Neural cell (in vitro differentiated cells): Measurements from ENCODE around the gene SBK3. TPM values are rescaled to one million over a fixed set of nuclear protein-coding genes. Genes with fewer than 3 reads are reported as not detected.
"Not testable (repeated sequence)": the region's sequence is repeated elsewhere in the genome, so short reads cannot be mapped to it uniquely, and the experiment has no call there.

Source experiments
- H2AFZ ChIP-seq: fragments of 200-600, 300-800 bp; sonication (generic), shearing (Covaris generic); 2 replicates; pipeline ENCODE4 v1.6.0; 2014; ENCODE audit warnings: low read depth, mild to moderate bottlenecking, antibody characterized with exemption, low read length, moderate library complexity
- H3F3A ChIP-seq: fragments of 200-600 bp; shearing (Covaris generic); 2 replicates; pipeline ENCODE4 v1.6.1; 2016; ENCODE audit warnings: mild to moderate bottlenecking, moderate library complexity, mixed read lengths, antibody characterized with exemption, low read length; ENCODE audit not compliant: insufficient read depth, poor library complexity, severe bottlenecking
- H3K27ac ChIP-seq: fragments of 200-600, 300-800 bp; sonication (generic), shearing (Covaris generic); 2 replicates; pipeline ENCODE4 v1.5.1; 2014; ENCODE audit warnings: mild to moderate bottlenecking, low read length, moderate library complexity
- H3K27me3 ChIP-seq: fragments of 300-800, 200-600 bp; sonication (generic), shearing (Covaris generic); 2 replicates; pipeline ENCODE4 v1.6.0; 2014; ENCODE audit warnings: mild to moderate bottlenecking, low read depth, low read length, moderate library complexity; ENCODE audit not compliant: insufficient read depth
- H3K36me3 ChIP-seq: fragments of 300-800, 200-600 bp; sonication (generic), shearing (Covaris generic); 2 replicates; pipeline ENCODE4 v1.5.1; 2014; ENCODE audit warnings: mild to moderate bottlenecking, antibody characterized with exemption, low read length, moderate library complexity; ENCODE audit not compliant: insufficient read depth
- H3K4me2 ChIP-seq: fragments of 300-800, 200-600 bp; sonication (generic), shearing (Covaris generic); 2 replicates; pipeline ENCODE4 v1.6.0; 2014; ENCODE audit warnings: mild to moderate bottlenecking, low read length
- H3K4me3 ChIP-seq: fragments of 300-800, 200-600 bp; sonication (generic), shearing (Covaris generic); 2 replicates; pipeline ENCODE4 v1.5.1; 2014; ENCODE audit warnings: mild to moderate bottlenecking, low read length, moderate library complexity
- H3K79me2 ChIP-seq: fragments of 200-600 bp; shearing (Covaris generic); replicated peaks from 2 replicates; pipeline ENCODE4 v1.6.0; 2014; ENCODE audit warnings: mild to moderate bottlenecking, low read length, moderate library complexity; ENCODE audit not compliant: insufficient read depth
- H3K9ac ChIP-seq: fragments of 300-800, 200-600 bp; sonication (generic), shearing (Covaris generic); 2 replicates; pipeline ENCODE4 v1.6.1; 2016; ENCODE audit warnings: mild to moderate bottlenecking, low read length, mixed read lengths
- H3K9me2 ChIP-seq: fragments of 200-600 bp; shearing (Covaris generic); 2 replicates; pipeline ENCODE4 v1.6.1; 2016; ENCODE audit warnings: mild to moderate bottlenecking, low read length, mixed read lengths; ENCODE audit not compliant: insufficient read depth
- H3K9me3 ChIP-seq: fragments of 200-600, 300-800 bp; sonication (generic), shearing (Covaris generic); 2 replicates; pipeline ENCODE4 v1.6.1; 2016; ENCODE audit warnings: mild to moderate bottlenecking, mixed run types, low read length, moderate library complexity, mixed read lengths
- H4K20me1 ChIP-seq: fragments of 200-600 bp; shearing (Covaris generic); 2 replicates; pipeline ENCODE4 v1.6.1; 2016; ENCODE audit warnings: mild to moderate bottlenecking, mixed run types; ENCODE audit not compliant: insufficient read depth
- EP300 ChIP-seq: fragments of 450-650 bp; conservative IDR thresholded peaks from 2 replicates; pipeline ENCODE4 v1.6.1; 2014; ENCODE audit warnings: antibody characterized with exemption, mild to moderate bottlenecking, moderate library complexity; ENCODE audit not compliant: poor library complexity, severe bottlenecking
- EZH2 ChIP-seq: fragments of 200-600, 300-800 bp; shearing (Covaris generic), sonication (generic); IDR thresholded peaks from 2 replicates; pipeline ENCODE4 v1.6.1; 2014; ENCODE audit warnings: antibody characterized with exemption, low read length, borderline replicate concordance, mild to moderate bottlenecking; ENCODE audit not compliant: insufficient read depth, poor library complexity, severe bottlenecking
- MXI1 ChIP-seq: fragments of 450-650 bp; conservative IDR thresholded peaks from 2 replicates; pipeline ENCODE4 v1.6.1; 2014; ENCODE audit warnings: antibody characterized with exemption, mild to moderate bottlenecking; ENCODE audit not compliant: poor library complexity, severe bottlenecking
- POLR2AphosphoS5 ChIP-seq: IDR thresholded peaks from 2 replicates; pipeline ENCODE4 v1.6.1; 2012
- RAD21 ChIP-seq: fragments of 450-650 bp; conservative IDR thresholded peaks from 2 replicates; pipeline ENCODE4 v1.6.1; 2014; ENCODE audit warnings: antibody characterized with exemption, mild to moderate bottlenecking, moderate library complexity
- SMC3 ChIP-seq: fragments of 450-650 bp; conservative IDR thresholded peaks from 2 replicates; pipeline ENCODE4 v1.6.1; 2014; ENCODE audit warnings: antibody characterized with exemption, mild to moderate bottlenecking, moderate library complexity; ENCODE audit not compliant: poor library complexity
- TAF1 ChIP-seq: IDR thresholded peaks from 2 replicates; pipeline ENCODE4 v1.6.1; 2012; ENCODE audit warnings: low read depth
- polyA plus RNA-seq: library from polyadenylated mRNA; depleted of rRNA; stranded (reverse); fragments of >200 nt; gene quantifications from 2 replicates; pipeline ENCODE4 v1.2.3, GENCODE V29; 2014
- TF ChIP-seq, protein P1 (sequence below): IDR thresholded peaks from 2 replicates; pipeline ENCODE4 v1.6.1; 2012; ENCODE audit warnings: borderline replicate concordance
- TF ChIP-seq, protein P2 (sequence below): fragments of 450-650 bp; IDR thresholded peaks from 2 replicates; pipeline ENCODE4 v1.5.1; 2014; ENCODE audit warnings: antibody characterized with exemption, mild to moderate bottlenecking, moderate library complexity; ENCODE audit not compliant: poor library complexity, severe bottlenecking

Gene SBK3
- polyA plus RNA-seq, 1 donor from 2014 or later, result not detected

DNA sequence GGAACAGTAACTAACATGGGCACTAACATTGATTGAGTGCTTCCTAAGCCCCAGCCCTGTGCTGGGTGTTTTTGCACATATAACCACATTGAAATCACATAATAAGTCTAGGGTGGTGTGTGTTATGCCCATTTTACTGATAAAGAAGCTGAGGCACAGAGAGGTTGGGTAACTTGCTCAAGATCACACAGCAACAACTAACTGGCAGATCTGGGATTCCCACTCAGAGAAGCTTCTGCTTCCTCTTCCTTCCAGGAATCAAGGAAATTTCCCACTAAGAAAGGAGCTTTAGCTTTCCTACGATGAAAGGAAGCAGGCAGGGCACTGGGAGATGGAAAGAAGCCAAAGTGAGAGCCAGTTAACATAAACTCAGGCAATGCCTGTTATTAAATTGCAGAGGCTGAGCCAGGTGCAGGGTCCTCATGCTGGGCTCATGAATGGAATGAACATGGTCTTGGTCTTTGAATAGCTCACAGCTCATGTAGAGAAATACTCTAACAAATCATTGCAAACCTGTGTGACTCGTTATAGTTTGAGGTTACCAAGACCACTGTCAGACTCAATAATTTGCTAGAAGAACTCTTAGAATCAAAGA is 47.0 kb downstream of the SBK3 start:
- no peak overlapping the region for H2AFZ ChIP-seq

GRCh38 chr19:55497763-55498162 is 47.6 kb downstream of the SBK3 start:
- Histone ChIP-seq H3K9ac (no peak overlapping the region), H4K20me1 (no peaks in the 10 kb centered on the region), H3K4me3 (no peak overlapping the region), H3K9me3 (no peaks in the 10 kb centered on the region), H3K36me3 (no peaks in the 10 kb centered on the region), H3K4me2 (no peak overlapping the region), H2AFZ (no peak overlapping the region), H3K79me2 (no peaks in the 10 kb centered on the region), H3K27ac (no peak overlapping the region), H3F3A (no peaks in the 10 kb centered on the region), H3K27me3 (no peaks in the 10 kb centered on the region), H3K9me2 (no peaks in the 10 kb centered on the region)
- TF ChIP-seq TAF1 (no peak), MXI1 (no peak), RAD21 (no peak), EP300 (no peak), SMC3 (no peak), POLR2AphosphoS5 (no peak), EZH2 (no peak)
- TF ChIP-seq, protein P1, sequence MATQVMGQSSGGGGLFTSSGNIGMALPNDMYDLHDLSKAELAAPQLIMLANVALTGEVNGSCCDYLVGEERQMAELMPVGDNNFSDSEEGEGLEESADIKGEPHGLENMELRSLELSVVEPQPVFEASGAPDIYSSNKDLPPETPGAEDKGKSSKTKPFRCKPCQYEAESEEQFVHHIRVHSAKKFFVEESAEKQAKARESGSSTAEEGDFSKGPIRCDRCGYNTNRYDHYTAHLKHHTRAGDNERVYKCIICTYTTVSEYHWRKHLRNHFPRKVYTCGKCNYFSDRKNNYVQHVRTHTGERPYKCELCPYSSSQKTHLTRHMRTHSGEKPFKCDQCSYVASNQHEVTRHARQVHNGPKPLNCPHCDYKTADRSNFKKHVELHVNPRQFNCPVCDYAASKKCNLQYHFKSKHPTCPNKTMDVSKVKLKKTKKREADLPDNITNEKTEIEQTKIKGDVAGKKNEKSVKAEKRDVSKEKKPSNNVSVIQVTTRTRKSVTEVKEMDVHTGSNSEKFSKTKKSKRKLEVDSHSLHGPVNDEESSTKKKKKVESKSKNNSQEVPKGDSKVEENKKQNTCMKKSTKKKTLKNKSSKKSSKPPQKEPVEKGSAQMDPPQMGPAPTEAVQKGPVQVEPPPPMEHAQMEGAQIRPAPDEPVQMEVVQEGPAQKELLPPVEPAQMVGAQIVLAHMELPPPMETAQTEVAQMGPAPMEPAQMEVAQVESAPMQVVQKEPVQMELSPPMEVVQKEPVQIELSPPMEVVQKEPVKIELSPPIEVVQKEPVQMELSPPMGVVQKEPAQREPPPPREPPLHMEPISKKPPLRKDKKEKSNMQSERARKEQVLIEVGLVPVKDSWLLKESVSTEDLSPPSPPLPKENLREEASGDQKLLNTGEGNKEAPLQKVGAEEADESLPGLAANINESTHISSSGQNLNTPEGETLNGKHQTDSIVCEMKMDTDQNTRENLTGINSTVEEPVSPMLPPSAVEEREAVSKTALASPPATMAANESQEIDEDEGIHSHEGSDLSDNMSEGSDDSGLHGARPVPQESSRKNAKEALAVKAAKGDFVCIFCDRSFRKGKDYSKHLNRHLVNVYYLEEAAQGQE, result no peak
- TF ChIP-seq, protein P2, sequence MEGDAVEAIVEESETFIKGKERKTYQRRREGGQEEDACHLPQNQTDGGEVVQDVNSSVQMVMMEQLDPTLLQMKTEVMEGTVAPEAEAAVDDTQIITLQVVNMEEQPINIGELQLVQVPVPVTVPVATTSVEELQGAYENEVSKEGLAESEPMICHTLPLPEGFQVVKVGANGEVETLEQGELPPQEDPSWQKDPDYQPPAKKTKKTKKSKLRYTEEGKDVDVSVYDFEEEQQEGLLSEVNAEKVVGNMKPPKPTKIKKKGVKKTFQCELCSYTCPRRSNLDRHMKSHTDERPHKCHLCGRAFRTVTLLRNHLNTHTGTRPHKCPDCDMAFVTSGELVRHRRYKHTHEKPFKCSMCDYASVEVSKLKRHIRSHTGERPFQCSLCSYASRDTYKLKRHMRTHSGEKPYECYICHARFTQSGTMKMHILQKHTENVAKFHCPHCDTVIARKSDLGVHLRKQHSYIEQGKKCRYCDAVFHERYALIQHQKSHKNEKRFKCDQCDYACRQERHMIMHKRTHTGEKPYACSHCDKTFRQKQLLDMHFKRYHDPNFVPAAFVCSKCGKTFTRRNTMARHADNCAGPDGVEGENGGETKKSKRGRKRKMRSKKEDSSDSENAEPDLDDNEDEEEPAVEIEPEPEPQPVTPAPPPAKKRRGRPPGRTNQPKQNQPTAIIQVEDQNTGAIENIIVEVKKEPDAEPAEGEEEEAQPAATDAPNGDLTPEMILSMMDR, result no peak

More for the DNA sequence above, 47.0 kb downstream of the SBK3 start:
- H3K27me3 ChIP-seq, result no peaks in the 10 kb centered on the region
- H3K79me2 ChIP-seq, result no peaks in the 10 kb centered on the region
- H4K20me1 ChIP-seq, result no peaks in the 10 kb centered on the region
- no peak overlapping the region for H3K9ac ChIP-seq
- H3K36me3 ChIP-seq, result no peaks in the 10 kb centered on the region
- H3K9me3 ChIP-seq, result no peaks in the 10 kb centered on the region
- no peak overlapping the region for H3K4me2 ChIP-seq
- H3K9me2 ChIP-seq, result no peaks in the 10 kb centered on the region
- no peak overlapping the region for H3K27ac ChIP-seq
- H3F3A ChIP-seq, result no peaks in the 10 kb centered on the region
- no peak overlapping the region for H3K4me3 ChIP-seq
- TF ChIP-seq RAD21, result no peak
- TF ChIP-seq EP300, result no peak
- TF ChIP-seq TAF1, result no peak
- TF ChIP-seq POLR2AphosphoS5, result no peak
- no peak for TF ChIP-seq MXI1
- TF ChIP-seq EZH2, result no peak
- no peak for TF ChIP-seq SMC3
- TF ChIP-seq, protein P2, result no peak
- TF ChIP-seq, protein P1, result no peak

- H3K36me3 ChIP-seq, H3K79me2 ChIP-seq, H3K4me3 ChIP-seq, H4K20me1 ChIP-seq, H3F3A ChIP-seq, H3K4me2 ChIP-seq, H3K27ac ChIP-seq, H3K9me3 ChIP-seq, H3K27me3 ChIP-seq, H3K9ac ChIP-seq, H3K9me2 ChIP-seq, H2AFZ ChIP-seq: not testable (repeated sequence)
Observed at GRCh38 chr19:55496820-55497219, 48.5 kb downstream of the SBK3 start.
